K562 (cell line): ENCODE data around the gene FAM83E. TPM values are rescaled to one million over a fixed set of nuclear protein-coding genes. Genes with fewer than 3 reads are reported as not detected.

Experiments used
- ATAC-seq: fragments of 200-7000 bp; cut with Tn5 transposase; 3 replicates; pipeline ENCODE4 v1.9.1; 2020; ENCODE audit warnings: moderate library complexity
- BruUV-seq: library from RNA; stranded (reverse); fragments of 400-500 nt; replicated peaks from 2 replicates; lab custom pipeline; 2021; lab: Mats Ljungman, UMichigan
- CTCF ChIA-PET: fragments of 300-600 bp; formaldehyde crosslinking; extraction: SDS; loops from one replicate; lab custom pipeline; 2021; ENCODE audit warnings: low intra/inter-chr PET ratio; lab: Yijun Ruan, JAX
- POLR2A ChIA-PET: fragments of 300-600, 350-650 bp; sonication (Branson Sonifier 250); formaldehyde crosslinking; extraction: SDS; loops from one replicate; lab custom pipeline; 2021; ENCODE audit warnings: antibody characterized with exemption, inconsistent platforms; lab: Yijun Ruan, JAX
- DNase-seq, 4 experiments: peaks; one replicate each; pipeline versions ENCODE4 v3.0.0 to v3.0.0-alpha.2; 2011 to 2018; ENCODE audit warnings: low spot score in 3 of 4, mixed read lengths in 3 of 4; ENCODE audit errors: extremely low read depth in 1 of 4
- FAIRE-seq: peaks from 2 replicates; lab custom pipeline; 2011; peaks lifted over from hg19 to GRCh38; lab: Jason Lieb, UNC
- H2AFZ ChIP-seq: 2 replicates; pipeline ENCODE4 v1.6.0; 2011; ENCODE audit warnings: low read depth, low read length, control low read depth, inconsistent platforms
- H3K27ac ChIP-seq: fragments of 200-600 bp; 3 replicates; pipeline ENCODE4 v1.8.0; 2011; ENCODE audit warnings: low read depth, mild to moderate bottlenecking, control low read depth, inconsistent platforms, low read length, moderate library complexity, mixed read lengths; ENCODE audit errors: extremely low read depth
- H3K27me3 ChIP-seq, 2 experiments: fragments of 300-600 bp in 1 of 2; 2 replicates in 1 of 2; 3 replicates in 1 of 2; pipeline versions ENCODE4 v1.6.0 to v1.8.0; 2011; ENCODE audit warnings: inconsistent platforms in 2 of 2, low read length in 2 of 2, mild to moderate bottlenecking in 1 of 2, mixed read lengths in 1 of 2, moderate library complexity in 1 of 2; ENCODE audit not compliant: control insufficient read depth in 2 of 2, insufficient read depth in 2 of 2
- H3K36me3 ChIP-seq: fragments of 300-600 bp; 3 replicates; pipeline ENCODE4 v1.8.0; 2011; ENCODE audit warnings: mild to moderate bottlenecking, low read length, inconsistent platforms; ENCODE audit not compliant: control insufficient read depth, insufficient read depth
- H3K4me1 ChIP-seq, 2 experiments: fragments of 200-600 bp in 1 of 2; replicated peaks in 1 of 2; 2 replicates in 1 of 2; 3 replicates in 1 of 2; pipeline versions ENCODE4 v1.5.1 to v1.8.0; 2011; ENCODE audit warnings: inconsistent platforms in 2 of 2, low read length in 2 of 2, mild to moderate bottlenecking in 1 of 2, mixed read lengths in 1 of 2, moderate library complexity in 1 of 2; ENCODE audit not compliant: control insufficient read depth in 2 of 2, insufficient read depth in 2 of 2
- H3K4me2 ChIP-seq: 2 replicates; pipeline ENCODE4 v1.6.1; 2011; ENCODE audit warnings: low read length, control low read depth, inconsistent platforms, mixed read lengths; ENCODE audit not compliant: insufficient read depth
- H3K4me3 ChIP-seq: fragments of 200-600 bp; sonication (generic), shearing (Covaris generic); 2 replicates; pipeline ENCODE4 v1.5.1; 2016; ENCODE audit warnings: control low read depth, inconsistent platforms
- H3K79me2 ChIP-seq: fragments of 200-600 bp; 3 replicates; pipeline ENCODE4 v1.8.0; 2011; ENCODE audit warnings: low read length, inconsistent platforms; ENCODE audit not compliant: control insufficient read depth, insufficient read depth
- H3K9ac ChIP-seq, 2 experiments: 2 replicates each; pipeline versions ENCODE4 v1.6.0 to v1.6.1; 2011; ENCODE audit warnings: low read depth in 2 of 2, low read length in 2 of 2, control low read depth in 1 of 2, inconsistent platforms in 1 of 2, mild to moderate bottlenecking in 1 of 2, mixed read lengths in 1 of 2; ENCODE audit not compliant: insufficient read depth in 1 of 2
- H3K9me1 ChIP-seq: one replicate; pipeline ENCODE4 v1.6.0; 2011; ENCODE audit warnings: inconsistent platforms, mild to moderate bottlenecking, low read length, moderate library complexity; ENCODE audit not compliant: control insufficient read depth, insufficient read depth
- H3K9me3 ChIP-seq: replicated peaks from 2 replicates; pipeline ENCODE4 v1.5.1; 2011; ENCODE audit warnings: low read depth, low read length, inconsistent platforms; ENCODE audit not compliant: control insufficient read depth, insufficient read depth
- H4K20me1 ChIP-seq: replicated peaks from 2 replicates; pipeline ENCODE4 v1.6.1; 2011; ENCODE audit warnings: low read length, inconsistent platforms, mixed read lengths; ENCODE audit not compliant: control insufficient read depth, insufficient read depth
- ADNP ChIP-seq: fragments of 200-800 bp; sonication (Bioruptor generic); IDR thresholded peaks from 2 replicates; pipeline ENCODE4 v1.6.1; 2016; ENCODE audit warnings: missing genetic modification characterization, missing compliant biosample characterization
- BCOR ChIP-seq: fragments of 450-650 bp; IDR thresholded peaks from 2 replicates; pipeline ENCODE4 v1.6.1; 2016
- CBX1 ChIP-seq: sonication (generic); IDR thresholded peaks from 2 replicates; pipeline ENCODE4 v1.6.1; 2016; ENCODE audit warnings: antibody characterized with exemption, low read depth, mild to moderate bottlenecking
- HDAC2 ChIP-seq: fragments of 450-650 bp; IDR thresholded peaks from 2 replicates; pipeline ENCODE4 v1.6.1; 2016; ENCODE audit warnings: mild to moderate bottlenecking
- KDM1A ChIP-seq, 2 experiments: fragments of 450-650 bp; IDR thresholded peaks; 2 replicates each; pipeline ENCODE4 v1.6.1; 2016; ENCODE audit warnings: mild to moderate bottlenecking in 2 of 2
- POLR2B ChIP-seq: fragments of 450-650 bp; IDR thresholded peaks from 2 replicates; pipeline ENCODE4 v1.6.1; 2018; ENCODE audit warnings: low read depth; ENCODE audit not compliant: partially characterized antibody
- PRMT5 ChIP-seq: sonication (generic); formaldehyde crosslinking; IDR thresholded peaks from 2 replicates; pipeline ENCODE4 v1.5.0; 2020; ENCODE audit warnings: missing genetic modification reagents
- PTBP1 ChIP-seq: fragments of 200-400 bp; formaldehyde crosslinking; IDR thresholded peaks from 2 replicates; pipeline ENCODE4 v1.6.1; 2017; ENCODE audit warnings: low read depth, low read length
- RBM25 ChIP-seq: fragments of 200-400 bp; formaldehyde crosslinking; IDR thresholded peaks from 2 replicates; pipeline ENCODE4 v1.6.1; 2018; ENCODE audit warnings: low read length, low read depth, moderate library complexity; ENCODE audit not compliant: severe bottlenecking
- RCOR1 ChIP-seq, 2 experiments: IDR thresholded peaks; 2 replicates each; pipeline ENCODE4 v1.6.1; 2012; ENCODE audit warnings: low read depth in 2 of 2, low read length in 2 of 2, borderline replicate concordance in 1 of 2, improper control_type of control experiment in 1 of 2
- SMARCA5 ChIP-seq: fragments of 450-650 bp; IDR thresholded peaks from 2 replicates; pipeline ENCODE4 v1.6.1; 2016
- ZBTB7A ChIP-seq: IDR thresholded peaks from 2 replicates; pipeline ENCODE4 v1.6.1; 2011; ENCODE audit warnings: low read depth, mild to moderate bottlenecking, low read length, moderate library complexity, borderline replicate concordance; ENCODE audit not compliant: control insufficient read depth
- ZFP36 ChIP-seq: fragments of 150-350 bp; IDR thresholded peaks from 2 replicates; pipeline ENCODE4 v1.6.1; 2018; ENCODE audit warnings: low read length, low read depth; ENCODE audit not compliant: partially characterized antibody
- WGBS: fragments of 100-300 bp; shearing (Covaris generic); methylation state at CpG from one replicate; pipeline ENCODE4 v1.1.6; 2016; ENCODE audit warnings: low coverage, mixed read lengths; ENCODE audit not compliant: insufficient coverage; ENCODE audit errors: missing lambda C conversion rate; 5-methylcytosine and 5-hydroxymethylcytosine counted together
- in situ Hi-C: fragments of 300-500 bp; cut with MboI; formaldehyde crosslinking; loops from 4 replicates; pipeline ENCODE4 v1.15.0; 2018; ENCODE audit warnings: inconsistent platforms, mixed read lengths
- intact Hi-C: fragments of 100-400 bp; cut with micrococcal nuclease; formaldehyde crosslinking; loops from 2 replicates; pipeline ENCODE4 v1.14.2; 2022
- polyA plus RNA-seq, 8 experiments: library from polyadenylated mRNA; depleted of rRNA in 4 of 8; stranded (reverse) in 5 of 8; unstranded in 3 of 8; fragments of >200 nt; fragmentation: Nextera tagmentation in 2 of 8; fragmentation: Illumina TruSeq in 1 of 8; extraction: Ambion mirVana in 2 of 8; extraction: Trizol in 1 of 8; gene quantifications; 2 replicates each; pipeline versions ENCODE4 v1.2.1 to v1.2.3, GENCODE V29; 2011 to 2014; ENCODE audit warnings: inconsistent platforms in 1 of 8, missing spikeins in 1 of 8
- total RNA-seq, 7 experiments: library from RNA; depleted of rRNA in 6 of 7; stranded (reverse); fragments of >200 nt in 6 of 7; fragmentation: Illumina TruSeq in 2 of 7; extraction: Trizol in 2 of 7; gene quantifications; 2 replicates each; pipeline versions ENCODE4 v1.2.1 to v1.2.3, GENCODE V29; 2011 to 2021; ENCODE audit warnings: low replicate concordance in 1 of 7

FAM83E gene
- total and polyA plus RNA-seq, 9 of the 15 experiments (the other 6 are each of a cell fraction or from before 2014, with no cell fraction given) = 0.15 to 0.87 (median 0.29) TPM; not detected in 4

DNA sequence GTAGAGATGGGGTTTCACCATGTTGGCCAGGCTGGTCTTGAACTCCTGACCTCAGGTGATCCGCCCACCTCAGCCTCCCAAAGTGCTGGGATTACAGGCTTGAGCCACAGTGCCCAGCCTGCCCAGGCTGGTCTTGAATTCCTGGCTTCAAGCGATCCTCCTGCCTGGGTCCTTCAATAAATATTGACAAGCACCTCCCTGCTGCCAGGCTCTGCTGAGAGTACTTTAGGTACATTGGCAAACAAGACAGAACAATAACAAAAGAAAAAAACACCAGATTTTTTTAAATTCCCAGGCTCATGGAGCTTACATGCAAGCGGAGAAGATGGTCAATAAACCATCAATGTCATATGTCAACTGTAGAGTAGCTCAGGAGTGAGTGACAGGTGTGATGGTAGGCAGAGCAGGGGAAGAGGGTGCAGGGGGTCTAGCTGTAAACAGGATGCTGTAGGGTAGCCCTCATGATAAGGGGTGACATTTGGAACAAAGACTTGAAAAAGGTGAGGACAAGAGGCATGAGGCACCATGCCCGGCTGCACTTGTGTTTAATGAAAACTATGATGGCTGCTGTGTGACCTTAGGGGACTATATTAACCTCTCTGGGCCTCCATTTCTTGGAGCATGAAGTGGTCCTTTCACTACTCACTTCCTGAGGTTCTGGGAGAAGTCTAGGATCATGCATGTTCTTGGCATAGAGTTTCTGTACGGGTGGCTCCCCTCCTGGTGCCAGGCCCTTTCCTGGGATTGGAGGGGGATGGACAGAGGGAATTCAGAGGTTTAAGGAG, 43.3 kb downstream of the FAM83E start:
- no peaks in the 10 kb centered on the region for H4K20me1 ChIP-seq
- FAIRE-seq = no peak
- no peaks in the 10 kb centered on the region for H3K9me3 ChIP-seq
- no TSS peak for BruUV-seq
- ChIA-PET CTCF (no interaction called here), POLR2A (no interaction called here)
- H3K4me1 ChIP-seq = peaks cover 16 to 17% of the 10 kb centered on the region in 2 experiments; a peak in 4 of 5 replicates
- no peaks in the 10 kb centered on the region for H3K36me3 ChIP-seq
- peak; percentile 90 for TF ChIP-seq PTBP1
- peak; percentile 72 for TF ChIP-seq ADNP (tag)
- no peak for TF ChIP-seq PRMT5 (CRISPR knock-in tag)
- peak; percentile 99 for TF ChIP-seq RBM25
- peak; percentile 91 for TF ChIP-seq ZFP36
- peak in 1 of 2 experiments; percentile 58; a peak in 2 of 4 replicates for TF ChIP-seq RCOR1 (IDR thresholded peaks at IDR 0.05; ENCODE audit: borderline replicate concordance in 1 of 2, low read depth in 2 of 2, low read length in 2 of 2)
- peak; percentile 97 for TF ChIP-seq BCOR
- peak; percentile 66 to 85 for TF ChIP-seq KDM1A (IDR thresholded peaks at IDR 0.05)
- TF ChIP-seq CBX1 = peak; percentile 50; the same call in 1 of the 2 replicates
- TF ChIP-seq ZBTB7A = no peak
- TF ChIP-seq POLR2B = no peak
- peak; percentile 66; the same call in 1 of the 2 replicates for TF ChIP-seq HDAC2
- TF ChIP-seq SMARCA5 = peak; percentile 91; the same call in 1 of the 2 replicates
- WGBS = 25% methylated on average over 5 of the region's 5 CpGs
- no peak overlapping the region for H3K4me2 ChIP-seq
- H3K27ac ChIP-seq = no peak overlapping the region
- no peak overlapping the region for H3K9ac ChIP-seq
- H3K9me1 ChIP-seq = no peaks in the 10 kb centered on the region
- no peaks in the 10 kb centered on the region for H3K79me2 ChIP-seq
- no peak overlapping the region for H2AFZ ChIP-seq
- DNase-seq = no peak
- no peak for ATAC-seq
- H3K27me3 ChIP-seq = no peaks in the 10 kb centered on the region
- H3K4me3 ChIP-seq = no peak overlapping the region
- in situ Hi-C loops = no loop called here
- intact Hi-C loops = no loop called here
